Right lung (tissue), 5 donors: ENCODE data around the gene MRTFB. TPM values are rescaled to one million over a fixed set of nuclear protein-coding genes. Genes with fewer than 3 reads are reported as not detected.

Source experiments
- DNase-seq, 2 donors: peaks; one replicate each; pipeline ENCODE4 v3.0.0-alpha.2; 2013
- polyA plus RNA-seq, 5 donors: library from polyadenylated mRNA; unstranded; fragments of 120-200 nt; gene quantifications; one replicate each; pipeline versions ENCODE4 v1.2.1 to v1.2.3, GENCODE V29; 2013; ENCODE audit warnings: inconsistent platforms in 1 of 5, low replicate concordance in 1 of 5; ENCODE audit not compliant: insufficient read length in 5 of 5, insufficient read depth in 1 of 5

Gene MRTFB
- polyA plus RNA-seq, 5 donors: 20.3 to 40.8 (median 35.8) TPM

- no peak for DNase-seq
These were observed 13.2 kb upstream of the MRTFB start for GRCh38 chr16:14057878-14058382.

DNA sequence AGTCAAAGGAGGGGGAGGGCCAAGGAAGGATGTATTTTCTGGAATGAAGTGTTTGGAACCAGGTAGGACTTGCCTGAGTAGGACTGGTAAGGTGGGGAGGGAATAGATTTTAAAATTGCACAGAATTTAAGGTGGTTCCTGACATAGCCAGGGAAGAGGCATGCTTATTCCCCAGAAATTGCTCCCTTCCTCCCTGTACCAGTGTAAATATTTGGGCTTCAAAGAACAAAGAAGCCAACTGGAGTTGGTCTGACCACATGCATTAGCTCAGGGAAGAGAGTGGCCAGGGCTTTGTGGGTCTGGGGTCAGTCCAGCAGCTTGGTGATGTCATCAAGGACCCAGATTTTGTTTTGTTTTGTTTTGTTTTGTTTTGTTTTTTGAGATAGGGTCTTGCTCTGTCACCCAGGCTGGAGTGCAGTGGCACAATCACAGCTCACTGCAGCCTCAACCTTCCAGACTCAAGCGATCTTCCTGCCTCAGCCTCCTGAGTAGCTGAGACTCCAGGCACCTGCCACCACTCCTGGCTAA is 9.3 kb upstream of the MRTFB start:
- no peak for DNase-seq

DNA sequence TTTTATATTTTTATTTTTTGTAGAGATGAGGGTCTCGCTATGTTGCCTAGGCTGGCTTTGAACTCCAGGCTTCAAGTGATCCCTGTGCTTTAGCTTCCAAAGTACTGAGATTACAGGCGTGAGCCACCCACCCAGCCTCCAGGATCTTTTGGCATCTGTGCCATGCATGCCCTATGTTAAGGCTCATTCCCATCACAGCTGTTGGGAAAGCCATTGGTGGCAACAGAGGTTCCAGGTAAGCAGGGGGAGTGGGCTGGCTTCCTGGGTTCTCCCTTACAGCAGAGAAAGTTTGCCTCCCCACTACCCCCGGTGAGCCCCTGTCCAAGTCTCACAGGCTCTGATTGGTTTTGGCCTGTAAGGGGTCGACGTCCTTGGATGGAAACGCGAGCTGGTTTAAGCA is 8.9 kb upstream of the MRTFB start:
- DNase-seq: no peak

DNA sequence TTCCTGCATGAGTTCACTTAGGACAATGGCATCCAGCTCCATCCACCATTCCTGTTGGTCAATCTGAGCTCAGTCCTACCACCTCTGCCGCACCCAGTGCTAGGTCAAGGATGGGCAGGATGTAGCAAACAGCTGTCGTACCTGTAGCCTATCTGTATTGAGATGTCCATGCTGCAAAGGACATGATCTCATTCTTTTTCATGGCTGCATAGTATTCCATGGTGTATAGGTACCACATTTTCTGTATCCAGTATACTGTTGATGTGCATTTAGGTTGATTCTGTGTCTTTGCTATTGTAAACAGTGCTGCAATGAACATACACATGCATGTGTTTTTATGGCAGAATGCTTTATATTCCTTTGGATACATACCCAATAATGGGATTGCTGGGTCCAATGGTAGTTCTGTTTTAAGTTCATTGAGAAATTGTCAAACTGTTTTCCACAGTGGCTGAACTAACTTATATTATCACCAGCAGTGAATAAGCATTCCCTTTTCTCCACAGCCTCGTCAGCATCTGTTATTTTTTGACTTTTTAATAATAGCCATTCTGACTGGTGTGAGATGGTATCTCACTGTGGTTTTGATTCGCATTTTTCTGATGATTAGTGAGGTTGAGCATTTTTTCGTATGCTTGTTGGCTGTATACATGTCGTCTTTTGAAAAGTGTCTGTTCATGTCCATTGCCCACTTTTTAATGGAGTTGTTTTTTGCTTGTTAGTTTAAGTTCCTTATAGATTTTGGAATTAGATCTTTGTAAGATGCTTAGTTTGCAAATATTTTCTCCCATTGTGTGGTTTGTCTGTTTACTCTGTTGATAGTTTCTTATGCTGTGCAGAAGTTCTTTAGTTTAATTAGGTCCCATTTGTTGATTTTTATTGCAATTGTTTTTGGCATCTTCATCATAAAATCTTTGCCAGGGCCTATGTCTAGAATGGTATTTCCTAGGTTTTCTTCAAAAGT is 7.2 kb upstream of the MRTFB start:
- DNase-seq: no peak

DNA sequence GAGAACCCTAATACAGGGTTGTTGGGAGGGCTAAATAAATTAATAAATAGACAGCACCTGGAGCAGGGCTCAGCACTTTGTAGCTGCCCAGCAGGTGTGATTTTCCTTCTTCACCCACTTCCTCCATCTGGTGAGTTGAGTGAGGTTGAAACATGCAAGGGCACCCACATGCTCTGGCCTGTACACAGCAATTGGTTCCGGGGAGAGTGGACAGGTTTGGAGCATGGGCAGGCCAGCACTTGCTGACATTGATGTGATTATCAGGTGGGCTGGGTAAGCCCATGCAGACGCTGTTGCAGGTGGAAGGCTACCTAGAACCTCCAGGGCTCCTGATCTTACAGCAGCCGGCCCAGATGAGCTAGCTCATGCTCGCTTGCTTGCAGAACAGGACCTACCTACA is 1.3 kb upstream of the MRTFB start:
- DNase-seq: no peak

DNA sequence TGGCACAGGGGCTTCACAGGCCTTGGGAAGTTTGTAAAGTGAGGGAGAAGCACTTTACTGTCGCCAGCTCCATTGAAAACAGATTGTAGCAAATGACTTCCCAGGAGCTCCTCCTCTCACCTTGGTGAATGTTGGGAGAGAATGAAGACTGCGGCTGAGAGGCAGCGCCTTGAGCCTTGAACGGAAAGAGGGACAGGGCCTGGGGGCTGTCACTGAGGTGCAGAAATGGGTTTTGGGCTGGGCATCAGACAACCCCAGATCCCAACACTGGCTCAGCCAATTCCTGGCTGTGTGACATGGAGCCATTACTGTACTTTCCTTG is 603 bp upstream of the MRTFB start:
- DNase-seq: no peak

DNA sequence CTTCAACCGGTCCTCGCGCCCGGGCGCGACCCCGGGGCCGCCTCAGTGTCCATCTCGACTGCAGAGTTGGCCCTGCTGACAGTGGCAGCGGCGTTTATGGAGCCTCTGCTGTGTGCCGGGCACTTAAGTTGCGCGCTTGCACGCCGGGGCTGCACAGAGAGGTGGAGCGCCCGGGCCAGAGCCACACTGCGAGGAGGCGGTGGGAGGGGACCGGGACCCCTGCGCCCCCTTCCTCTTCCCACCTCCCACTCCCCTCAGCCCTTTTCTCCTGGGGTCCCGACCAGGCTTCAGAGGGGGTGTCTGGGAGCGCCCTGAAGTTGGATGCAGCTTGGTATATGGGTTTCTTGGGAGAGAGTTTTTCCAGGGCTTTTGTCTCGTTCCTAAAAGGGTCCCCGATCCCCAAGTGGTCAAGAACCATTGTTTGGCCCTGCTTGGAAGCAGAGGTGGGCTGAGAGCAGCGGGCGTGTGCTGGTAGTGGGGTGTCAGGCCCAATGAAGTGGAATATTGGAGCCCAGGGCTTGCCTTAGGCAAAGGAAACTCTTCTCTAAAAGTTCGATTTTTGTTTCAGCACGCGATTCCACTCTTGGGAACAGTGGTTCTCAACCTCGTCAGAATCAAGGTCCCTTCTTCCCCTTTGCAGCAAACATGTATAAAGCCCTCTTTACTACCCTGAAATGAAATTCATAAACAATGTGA is 605 bp downstream of the MRTFB start:
- DNase-seq: no peak

DNA sequence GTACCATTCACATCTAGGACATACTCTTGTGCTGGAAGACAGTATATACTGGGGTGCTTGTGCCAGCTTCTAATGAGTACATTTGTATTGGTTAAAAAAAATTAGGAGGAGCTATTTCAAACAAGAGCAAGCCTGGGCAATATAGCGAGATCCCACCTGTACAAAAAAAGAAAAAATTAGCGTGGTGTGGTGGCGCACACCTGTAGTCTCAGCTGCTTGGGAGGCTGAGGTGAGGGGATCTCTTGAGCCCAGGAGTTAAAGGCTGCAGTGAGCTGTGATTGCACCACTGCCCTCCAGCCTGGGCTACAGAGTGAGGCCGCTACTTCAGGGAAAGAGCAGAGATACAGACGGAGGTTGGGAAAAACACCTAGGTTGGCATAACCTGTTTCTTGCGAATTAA is 1.2 kb downstream of the MRTFB start:
- no peak for DNase-seq

DNA sequence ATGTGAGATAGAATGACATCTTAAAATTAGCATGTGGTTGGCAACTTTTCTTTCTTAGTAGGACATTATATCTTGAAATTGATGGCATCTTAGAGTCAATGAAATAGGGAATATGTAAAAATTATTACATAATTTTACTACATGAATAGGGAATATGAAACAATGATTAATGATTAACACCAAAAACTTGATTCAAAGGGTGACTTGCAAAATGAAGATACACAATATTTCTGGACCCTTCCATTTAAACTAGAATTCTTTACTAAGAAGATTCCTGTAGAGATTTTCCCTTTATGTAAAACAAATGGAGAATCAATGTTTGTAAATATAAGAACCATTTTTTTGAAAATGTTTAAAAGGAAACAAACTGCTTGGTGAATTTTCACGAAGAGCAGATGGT is 3.4 kb downstream of the MRTFB start:
- DNase-seq: no peak

DNA sequence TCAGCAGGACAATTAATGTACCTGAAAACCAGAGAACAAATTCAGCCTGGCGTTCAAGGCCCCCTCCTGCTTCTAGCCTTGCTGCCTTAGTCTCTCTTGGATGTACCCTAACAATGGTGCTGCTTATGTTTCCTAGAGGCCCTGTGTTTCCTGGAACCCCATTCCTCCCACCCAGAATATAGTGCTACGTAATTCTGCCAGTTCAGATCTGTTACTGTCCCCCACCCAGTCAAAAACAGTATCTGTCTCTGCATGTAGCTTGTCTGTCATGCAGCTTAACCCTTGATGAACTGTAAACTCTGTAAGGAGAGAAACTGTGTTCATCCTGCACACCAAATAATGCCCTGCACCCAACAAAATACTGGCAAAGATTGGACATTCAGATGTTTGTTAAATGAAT is 6.8 kb downstream of the MRTFB start:
- DNase-seq: no peak

DNA sequence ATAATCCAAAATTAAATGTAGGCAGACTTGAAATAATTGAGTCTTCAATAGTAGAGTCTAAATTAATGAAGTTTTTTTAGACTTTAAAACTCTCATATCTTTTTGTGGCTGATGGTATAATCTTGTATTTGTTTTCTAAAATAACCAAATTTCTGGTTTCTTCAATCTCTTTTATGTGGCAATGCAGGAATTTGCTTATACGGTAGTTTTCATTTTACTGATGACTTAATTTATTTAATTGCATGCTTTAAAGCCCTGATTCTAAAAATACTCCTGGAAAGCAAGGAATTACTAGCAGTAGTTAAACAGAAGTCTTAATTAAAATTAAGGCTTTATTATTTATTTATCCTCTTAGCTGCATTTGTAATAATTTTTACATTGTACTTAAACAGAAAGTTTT is 15.4 kb downstream of the MRTFB start:
- no peak for DNase-seq

- no peak for DNase-seq
These were observed 16.1 kb downstream of the MRTFB start for GRCh38 chr16:14087181-14087580.

- DNase-seq: no peak
These were observed 16.6 kb downstream of the MRTFB start for GRCh38 chr16:14087590-14088154.

DNA sequence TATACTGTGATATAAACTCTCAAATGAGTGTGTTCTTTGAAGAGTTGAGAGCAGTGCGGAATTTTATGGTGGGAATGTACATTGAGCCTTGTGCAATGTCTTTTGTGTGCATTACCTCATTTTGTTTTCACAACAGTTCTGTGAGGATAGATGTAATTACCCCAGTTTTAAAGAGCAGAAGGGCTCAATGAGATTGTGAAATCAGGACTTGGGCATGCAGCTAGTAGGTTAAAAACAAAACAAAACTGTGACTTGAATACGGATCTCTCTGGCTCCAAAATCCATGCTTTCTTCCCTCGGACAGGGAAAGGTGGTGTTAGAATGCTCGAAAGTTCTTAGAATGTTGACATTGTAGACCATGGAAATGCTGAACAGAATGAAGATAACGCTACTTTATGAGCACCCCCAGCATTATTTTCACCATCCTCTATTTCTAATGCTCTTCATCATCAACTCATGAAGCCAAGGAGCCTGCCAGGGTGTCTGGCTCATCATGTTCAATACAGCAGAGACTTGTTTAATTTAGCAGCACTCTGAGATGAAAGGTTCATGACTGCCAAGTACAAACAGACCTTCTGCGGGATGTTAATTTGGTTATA is 17.1 kb downstream of the MRTFB start:
- peak in 1 of 2 donors; percentile 27 for DNase-seq

DNA sequence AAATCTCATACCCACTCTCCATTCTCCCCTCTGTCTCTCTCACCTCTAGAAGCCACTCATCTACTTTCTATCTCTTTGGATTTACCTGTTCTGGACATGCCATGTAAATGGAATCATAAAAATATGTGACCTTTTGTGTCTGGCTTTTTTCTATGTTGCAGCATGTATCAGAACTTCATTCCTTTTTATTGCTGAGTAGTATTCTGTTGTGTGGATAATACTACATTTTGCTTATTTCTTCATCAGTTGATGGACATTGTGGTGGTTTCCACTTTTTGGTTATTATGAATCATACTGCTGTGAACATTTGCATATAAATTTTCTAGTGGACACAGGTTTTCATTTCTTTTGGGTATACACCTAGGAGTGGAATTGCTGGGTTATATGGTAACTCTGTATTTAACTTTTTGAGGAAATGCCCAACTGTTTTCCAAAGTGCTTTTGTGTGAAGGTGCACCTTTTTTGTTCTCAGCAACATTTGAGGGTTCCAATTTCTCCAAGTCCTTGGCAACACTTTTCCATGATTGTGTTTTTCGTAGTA is 18.2 kb downstream of the MRTFB start:
- no peak for DNase-seq

GRCh38 chr16:14092561-14092960 is 21.4 kb downstream of the MRTFB start:
- DNase-seq: no peak

GRCh38 chr16:14095883-14096551 is 24.9 kb downstream of the MRTFB start:
- DNase-seq: no peak

GRCh38 chr16:14097182-14097959 is 26.3 kb downstream of the MRTFB start:
- DNase-seq: peak; percentile 47 to 56

DNA sequence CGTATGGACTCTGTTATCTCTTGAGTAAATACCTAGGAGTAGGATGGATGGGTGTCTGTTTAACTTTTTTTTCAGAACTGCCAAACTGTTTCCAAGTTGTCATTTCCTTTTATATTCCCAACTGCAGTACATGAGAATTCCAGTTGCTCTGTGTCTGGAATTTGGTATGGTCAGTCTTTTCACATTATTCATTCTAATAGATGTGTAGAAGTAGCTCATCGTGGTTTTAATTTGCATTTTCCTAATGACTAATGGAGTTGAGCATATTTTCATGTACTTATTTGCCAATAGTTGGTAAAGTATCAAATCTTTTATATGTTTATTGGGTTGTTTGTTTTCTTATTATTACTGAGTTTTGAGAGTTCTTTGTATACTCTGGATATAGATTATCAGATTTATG is 27.0 kb downstream of the MRTFB start:
- DNase-seq: no peak

DNA sequence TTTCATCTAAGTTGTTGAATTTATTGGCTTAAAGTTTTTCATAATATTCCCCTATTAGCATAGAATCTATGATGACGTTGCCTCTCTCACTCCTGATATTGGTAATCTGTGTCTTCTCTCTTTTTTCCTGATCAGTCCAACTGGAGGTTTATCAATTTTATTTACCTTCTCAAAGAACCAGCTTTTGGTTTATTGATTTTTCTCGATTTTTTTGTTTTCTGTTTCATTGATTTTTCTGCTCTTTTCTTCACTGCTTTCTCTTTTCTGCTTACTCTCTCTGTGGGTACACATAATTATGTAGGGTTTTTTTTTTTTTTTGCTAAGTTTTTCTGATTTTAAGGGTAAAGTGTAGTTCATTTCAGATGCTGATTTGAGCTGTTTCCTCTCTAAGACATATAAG is 29.7 kb downstream of the MRTFB start:
- DNase-seq: no peak
